HL-60 (cell line): ENCODE data around the gene TFRC.
"Not testable (repeated sequence)": the region's sequence is repeated elsewhere in the genome, so short reads cannot be mapped to it uniquely, and the experiment has no call there.

Experiments used
- DNase-seq, 2 experiments: peaks; one replicate each; pipeline ENCODE4 v3.0.0-alpha.2; 2010 to 2020; ENCODE audit warnings: low read depth in 1 of 2, low spot score in 1 of 2
- H3K27ac ChIP-seq: fragments of 250-450 bp; sonication (Bioruptor Pico); replicated peaks from 2 replicates; pipeline ENCODE4 v1.5.1; 2020; ENCODE audit warnings: mild to moderate bottlenecking, moderate library complexity
- H3K27me3 ChIP-seq: fragments of 250-450 bp; sonication (Bioruptor Pico); 2 replicates; pipeline ENCODE4 v1.5.1; 2021; ENCODE audit warnings: mild to moderate bottlenecking, moderate library complexity; ENCODE audit not compliant: insufficient read depth, poor library complexity, severe bottlenecking
- H3K4me3 ChIP-seq: replicated peaks from 2 replicates; pipeline ENCODE4 v1.5.1; 2011; ENCODE audit warnings: mild to moderate bottlenecking, control low read depth, low read length; ENCODE audit not compliant: insufficient read depth
- CTCF ChIP-seq: IDR thresholded peaks from one replicate; pipeline ENCODE4 v1.5.1; 2011; ENCODE audit warnings: low read length, control low read depth, inconsistent platforms; ENCODE audit not compliant: insufficient read depth
- GABPA ChIP-seq: IDR thresholded peaks from 2 replicates; pipeline ENCODE4 v1.6.1; 2012; ENCODE audit warnings: low read depth
- POLR2AphosphoS5 ChIP-seq: IDR thresholded peaks from 2 replicates; pipeline ENCODE4 v1.6.1; 2012; ENCODE audit warnings: low read depth
- SPI1 ChIP-seq: IDR thresholded peaks from 2 replicates; pipeline ENCODE4 v1.6.1; 2012; ENCODE audit warnings: low read depth, mild to moderate bottlenecking, borderline replicate concordance
- TF ChIP-seq, protein P1 (sequence below): IDR thresholded peaks from 2 replicates; pipeline ENCODE4 v1.6.1; 2012; ENCODE audit warnings: low read depth; ENCODE audit not compliant: insufficient replicate concordance

Gene TFRC

DNA sequence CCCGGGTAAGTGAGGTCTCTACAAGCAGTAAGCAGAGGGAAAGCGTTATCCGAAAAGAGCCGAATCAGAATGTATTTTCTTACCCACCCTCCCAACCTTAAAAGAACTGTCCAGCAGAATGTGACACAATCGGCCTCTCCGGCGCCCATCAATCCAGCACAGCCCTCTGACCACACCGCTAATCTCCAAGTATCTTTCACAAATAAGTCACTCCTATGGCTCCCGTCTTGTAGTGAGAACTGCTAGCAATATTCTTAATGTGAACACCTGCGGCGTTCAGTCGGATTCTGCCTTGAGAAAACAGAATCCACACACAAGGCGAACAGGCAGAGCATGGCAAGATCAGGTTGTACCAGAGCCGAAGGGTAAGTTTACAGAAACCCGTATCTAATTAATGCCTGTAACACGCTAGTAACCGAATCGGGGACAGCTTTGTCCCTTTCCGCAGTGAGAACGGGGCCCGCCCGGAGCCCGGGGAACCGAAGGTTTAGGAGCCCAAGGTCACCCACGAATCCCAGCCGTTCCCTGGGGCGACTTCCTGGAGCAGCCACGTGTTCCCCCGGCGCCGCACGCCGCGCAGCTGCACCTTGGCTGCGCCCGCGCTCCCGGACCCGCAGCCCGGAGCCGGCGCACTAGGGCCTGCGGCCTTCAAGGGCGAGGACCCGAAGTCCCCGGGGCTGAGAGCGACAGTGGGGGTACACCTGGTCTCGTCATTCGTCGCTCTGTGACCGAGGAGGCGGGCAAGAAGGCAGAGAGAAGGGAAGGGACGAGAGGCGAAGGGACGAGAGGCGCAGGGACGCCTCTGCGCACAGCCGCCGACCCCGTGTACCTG is 672 bp downstream of the TFRC start:
- peak in 1 of 2 experiments; percentile 52 for DNase-seq
- Histone ChIP-seq H3K4me3 (peak overlapping the region; percentile 85), H3K27me3 (no peaks in the 10 kb centered on the region), H3K27ac (peak overlapping the region; percentile 93)
- no peak for TF ChIP-seq GABPA
- TF ChIP-seq SPI1, result no peak
- TF ChIP-seq CTCF, result no peak
- TF ChIP-seq POLR2AphosphoS5, result peak; percentile 64
- TF ChIP-seq, protein P1, sequence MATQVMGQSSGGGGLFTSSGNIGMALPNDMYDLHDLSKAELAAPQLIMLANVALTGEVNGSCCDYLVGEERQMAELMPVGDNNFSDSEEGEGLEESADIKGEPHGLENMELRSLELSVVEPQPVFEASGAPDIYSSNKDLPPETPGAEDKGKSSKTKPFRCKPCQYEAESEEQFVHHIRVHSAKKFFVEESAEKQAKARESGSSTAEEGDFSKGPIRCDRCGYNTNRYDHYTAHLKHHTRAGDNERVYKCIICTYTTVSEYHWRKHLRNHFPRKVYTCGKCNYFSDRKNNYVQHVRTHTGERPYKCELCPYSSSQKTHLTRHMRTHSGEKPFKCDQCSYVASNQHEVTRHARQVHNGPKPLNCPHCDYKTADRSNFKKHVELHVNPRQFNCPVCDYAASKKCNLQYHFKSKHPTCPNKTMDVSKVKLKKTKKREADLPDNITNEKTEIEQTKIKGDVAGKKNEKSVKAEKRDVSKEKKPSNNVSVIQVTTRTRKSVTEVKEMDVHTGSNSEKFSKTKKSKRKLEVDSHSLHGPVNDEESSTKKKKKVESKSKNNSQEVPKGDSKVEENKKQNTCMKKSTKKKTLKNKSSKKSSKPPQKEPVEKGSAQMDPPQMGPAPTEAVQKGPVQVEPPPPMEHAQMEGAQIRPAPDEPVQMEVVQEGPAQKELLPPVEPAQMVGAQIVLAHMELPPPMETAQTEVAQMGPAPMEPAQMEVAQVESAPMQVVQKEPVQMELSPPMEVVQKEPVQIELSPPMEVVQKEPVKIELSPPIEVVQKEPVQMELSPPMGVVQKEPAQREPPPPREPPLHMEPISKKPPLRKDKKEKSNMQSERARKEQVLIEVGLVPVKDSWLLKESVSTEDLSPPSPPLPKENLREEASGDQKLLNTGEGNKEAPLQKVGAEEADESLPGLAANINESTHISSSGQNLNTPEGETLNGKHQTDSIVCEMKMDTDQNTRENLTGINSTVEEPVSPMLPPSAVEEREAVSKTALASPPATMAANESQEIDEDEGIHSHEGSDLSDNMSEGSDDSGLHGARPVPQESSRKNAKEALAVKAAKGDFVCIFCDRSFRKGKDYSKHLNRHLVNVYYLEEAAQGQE, result peak; percentile 84

DNA sequence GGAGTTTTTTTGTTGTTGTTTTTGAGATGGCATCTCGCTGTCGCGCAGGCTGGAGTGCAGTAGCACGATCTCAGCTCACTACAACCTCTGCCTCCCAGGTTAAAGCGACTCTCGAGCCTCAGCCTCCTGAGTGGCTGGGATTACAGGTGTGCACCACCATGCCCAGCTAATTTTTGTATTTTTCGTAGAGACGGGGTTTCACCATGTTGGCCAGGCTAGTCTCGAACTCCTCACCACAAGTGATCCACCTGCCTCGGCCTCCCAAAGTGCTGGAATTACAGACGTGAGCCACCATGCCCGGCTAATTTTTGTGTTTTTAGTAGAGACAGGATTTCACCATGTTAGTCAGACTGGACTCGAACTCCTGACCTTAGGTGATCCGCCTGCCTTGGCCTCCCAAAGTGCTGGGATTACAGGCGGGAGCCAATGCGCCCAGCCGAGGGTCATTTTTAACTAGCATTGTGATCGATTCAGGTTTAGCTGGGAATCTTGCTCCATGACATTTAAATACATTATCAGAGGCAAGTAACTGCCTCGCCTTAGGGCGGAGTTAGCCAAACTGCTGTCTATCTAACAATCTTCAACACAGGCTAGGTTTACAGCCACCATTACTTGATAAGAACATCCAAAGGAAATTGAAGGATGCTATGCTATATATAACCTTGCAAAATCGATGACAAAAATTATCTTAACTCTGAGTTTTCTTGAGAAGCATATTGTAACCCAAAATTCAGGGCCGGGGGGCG is 1.6 kb downstream of the TFRC start:
- peak; percentile 59 for TF ChIP-seq POLR2AphosphoS5
- H3K27ac ChIP-seq, result peak overlapping the region; percentile 93
- peak overlapping the region; percentile 85 for H3K4me3 ChIP-seq
- DNase-seq, H3K27me3 ChIP-seq: not testable (repeated sequence)

DNA sequence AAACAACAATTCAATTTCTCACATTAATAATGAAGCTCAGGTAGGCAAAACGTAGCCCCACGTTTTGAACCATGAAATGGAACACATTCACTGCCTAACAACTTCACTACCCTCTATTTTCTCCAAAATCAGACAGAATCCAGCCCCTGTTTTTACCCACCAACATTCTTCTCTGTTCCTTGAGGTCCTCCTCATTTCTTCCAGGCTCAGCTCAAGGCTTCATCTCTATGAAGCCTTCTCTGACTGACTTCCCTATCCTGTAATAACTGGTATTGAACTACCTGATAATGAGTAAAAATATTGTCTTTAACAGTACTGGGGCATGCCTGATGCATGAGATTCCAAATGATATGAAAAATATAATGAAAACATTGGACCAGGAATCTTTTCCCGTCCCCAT is 2.2 kb downstream of the TFRC start:
- no peaks in the 10 kb centered on the region for H3K27me3 ChIP-seq
- DNase-seq, result peak in 1 of 2 experiments; percentile 18
- TF ChIP-seq SPI1, result peak; percentile 66; the same call in 1 of the 2 replicates
- TF ChIP-seq POLR2AphosphoS5, result no peak; the same call in 1 of the 2 replicates
- peak overlapping the region; percentile 93 for H3K27ac ChIP-seq
- peak overlapping the region; percentile 85 for H3K4me3 ChIP-seq

GRCh38 chr3:196075013-196075412 is 6.9 kb downstream of the TFRC start:
- TF ChIP-seq CTCF, result no peak
- TF ChIP-seq SPI1, result no peak
- peak; percentile 11; the same call in 1 of the 2 replicates for TF ChIP-seq POLR2AphosphoS5

GRCh38 chr3:196073255-196073753 is 8.6 kb downstream of the TFRC start:
- TF ChIP-seq POLR2AphosphoS5 (peak; percentile 25; the same call in 1 of the 2 replicates), CTCF (peak; percentile 85), SPI1 (no peak)
- peak in 1 of 2 experiments; percentile 72 for DNase-seq
- no peak overlapping the region for H3K4me3 ChIP-seq
- H3K27me3 ChIP-seq, result no peaks in the 10 kb centered on the region
- no peak overlapping the region for H3K27ac ChIP-seq

More at GRCh38 chr3:196075013-196075412, 6.9 kb downstream of the TFRC start:
- Histone ChIP-seq H3K4me3 (no peak overlapping the region), H3K27me3 (no peaks in the 10 kb centered on the region), H3K27ac (no peak overlapping the region)
- DNase-seq, result no peak
